Cardiac septum (tissue), 1 donor: ENCODE results near the gene SNX30. TPM values are rescaled to one million over a fixed set of nuclear protein-coding genes. Genes with fewer than 3 reads are reported as not detected.

ENCODE experiments used
- DNase-seq: peaks from one replicate; pipeline ENCODE4 v3.0.0-alpha.2; 2020; ENCODE audit warnings: low spot score
- intact Hi-C: fragments of 100-400 bp; cut with DNase I; formaldehyde crosslinking; loops from one replicate; pipeline ENCODE4 v1.14.0; 2022
- total RNA-seq: library from RNA; stranded (reverse); fragmentation: NEBNext Ultra II Directional; extraction: Animal tissue kit (Norgen Biotek cat#: 25700); gene quantifications from one replicate; pipeline ENCODE4 v1.2.1, GENCODE V29; 2021
- donor health status: DM: no; HTN: no; CAD: no.

The SNX30 gene
- total RNA-seq, 1 donor from 2014 or later = 4.5 TPM

GRCh38 chr9:112747094-112747493, 3.5 kb upstream of the SNX30 start:
- DNase-seq = no peak
- intact Hi-C loops = no loop called here

- intact Hi-C loops = loop anchor here (5.0 kb wide), 3 partner anchors 33 to 67 kb away; partner anchors contain the start of gene INIP
- DNase-seq = no peak
Measured at GRCh38 chr9:112750764-112751055, 150 bp downstream of the SNX30 start.

- DNase-seq = peak; percentile 78
- intact Hi-C loops = loop anchor here (5.0 kb wide), 3 partner anchors 34 to 66 kb away; partner anchors contain the start of gene INIP
Measured at GRCh38 chr9:112751056-112751795, 666 bp downstream of the SNX30 start.

- intact Hi-C loops = loop anchor here (5.0 kb wide), 3 partner anchors 35 to 65 kb away; partner anchors contain the start of gene INIP
- DNase-seq = no peak
Measured at GRCh38 chr9:112752334-112753125, 2.0 kb downstream of the SNX30 start.

GRCh38 chr9:112753725-112754124, 3.2 kb downstream of the SNX30 start:
- no peak for DNase-seq
- intact Hi-C loops = loop anchor here (5.0 kb wide), 3 partner anchors 36 to 64 kb away; partner anchors contain the start of gene INIP

GRCh38 chr9:112754578-112754977, 4.0 kb downstream of the SNX30 start:
- DNase-seq = no peak
- intact Hi-C loops = loop anchor here (5.0 kb wide), 3 partner anchors 37 to 63 kb away; partner anchors contain the start of gene INIP

- no peak for DNase-seq
- intact Hi-C loops = no loop called here
Measured at GRCh38 chr9:112755016-112755427, 4.5 kb downstream of the SNX30 start.

- no peak for DNase-seq
- intact Hi-C loops = no loop called here
Measured at GRCh38 chr9:112755675-112756074, 5.1 kb downstream of the SNX30 start.

- intact Hi-C loops = no loop called here
Measured at GRCh38 chr9:112757282-112757883, 6.8 kb downstream of the SNX30 start.

GRCh38 chr9:112757940-112758339, 7.4 kb downstream of the SNX30 start:
- intact Hi-C loops = no loop called here
- no peak for DNase-seq

More at GRCh38 chr9:112757282-112757883, 6.8 kb downstream of the SNX30 start:
- no peak for DNase-seq

GRCh38 chr9:112760821-112761220, 10.3 kb downstream of the SNX30 start:
- no peak for DNase-seq

GRCh38 chr9:112761912-112762655, 11.5 kb downstream of the SNX30 start:
- intact Hi-C loops = no loop called here
- no peak for DNase-seq

More at GRCh38 chr9:112760821-112761220, 10.3 kb downstream of the SNX30 start:
- intact Hi-C loops = no loop called here

- DNase-seq = no peak
- intact Hi-C loops = no loop called here
Measured at GRCh38 chr9:112762726-112763518, 12.4 kb downstream of the SNX30 start.

GRCh38 chr9:112764344-112764743, 13.8 kb downstream of the SNX30 start:
- intact Hi-C loops = no loop called here
- DNase-seq = no peak

GRCh38 chr9:112764837-112765236, 14.3 kb downstream of the SNX30 start:
- DNase-seq = no peak
- intact Hi-C loops = no loop called here

GRCh38 chr9:112765281-112765680, 14.7 kb downstream of the SNX30 start:
- no peak for DNase-seq
- intact Hi-C loops = no loop called here

- DNase-seq = no peak
- intact Hi-C loops = no loop called here
Measured at GRCh38 chr9:112771359-112772214, 21.0 kb downstream of the SNX30 start.

- no peak for DNase-seq
- intact Hi-C loops = no loop called here
Measured at GRCh38 chr9:112772215-112772509, 21.6 kb downstream of the SNX30 start.
